Nephron progenitor cell (in vitro differentiated cells): Measurements from ENCODE around the gene RUNX2.

Experiments
- DNase-seq: peaks from one replicate; pipeline ENCODE4 v3.0.0; 2021
- H3K27ac Mint-ChIP-seq: 2 replicates; pipeline ENCODE4 v1.8.0; 2021; ENCODE audit warnings: mild to moderate bottlenecking, moderate library complexity, mixed read lengths
- H3K27me3 Mint-ChIP-seq: 2 replicates; pipeline ENCODE4 v1.8.0; 2021; ENCODE audit warnings: mild to moderate bottlenecking, low read depth, mixed read lengths; ENCODE audit not compliant: poor library complexity
- H3K36me3 Mint-ChIP-seq: 2 replicates; pipeline ENCODE4 v1.8.0; 2021; ENCODE audit warnings: low read depth, mixed read lengths
- H3K4me1 Mint-ChIP-seq: 2 replicates; pipeline ENCODE4 v1.8.0; 2021; ENCODE audit warnings: mixed read lengths
- H3K4me3 Mint-ChIP-seq: 2 replicates; pipeline ENCODE4 v1.8.0; 2021; ENCODE audit warnings: mild to moderate bottlenecking, moderate library complexity, mixed read lengths
- H3K9me3 Mint-ChIP-seq: 2 replicates; pipeline ENCODE4 v1.8.0; 2021; ENCODE audit warnings: mild to moderate bottlenecking, moderate library complexity, mixed read lengths
- TF ChIP-seq, protein P1 (sequence below): fragments of 200-600 bp; sonication (generic); IDR thresholded peaks from 2 replicates; pipeline ENCODE4 v1.5.0; 2021; ENCODE audit warnings: antibody characterized with exemption

RUNX2 gene

DNA sequence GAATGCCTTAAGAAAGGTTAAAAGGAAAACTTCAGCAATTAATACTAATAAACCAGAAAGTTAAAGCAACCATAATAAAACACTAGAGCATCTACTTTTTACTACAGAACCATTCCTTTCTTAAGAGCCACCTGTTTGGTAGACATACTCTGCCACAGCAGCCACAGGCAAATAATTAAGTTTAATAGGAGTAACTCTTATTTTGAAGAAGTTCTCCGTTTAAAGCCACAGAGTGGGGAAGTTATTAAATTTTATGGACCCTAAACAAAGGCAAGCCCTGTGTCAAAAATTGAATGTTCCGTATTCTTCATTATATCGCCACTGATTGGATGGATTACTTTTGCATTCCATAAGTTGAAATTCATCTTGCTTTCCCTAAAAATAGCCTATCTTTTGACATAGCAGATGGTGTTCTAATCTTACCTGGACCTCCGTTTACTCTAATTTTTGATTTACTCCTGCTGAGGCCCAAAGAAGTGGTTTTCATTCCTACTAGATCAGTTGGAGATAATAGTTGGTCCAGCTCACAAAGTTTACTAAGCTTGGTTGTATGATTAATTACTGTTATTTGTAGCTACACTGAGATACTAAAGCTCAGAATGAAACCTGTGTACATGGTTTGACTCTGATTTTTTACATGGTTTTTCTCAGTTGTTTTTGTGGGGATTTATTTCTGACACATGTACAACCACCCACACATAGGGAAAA is 190.0 kb downstream of the RUNX2 start:
- no peaks in the 10 kb centered on the region for H3K27me3 Mint-ChIP-seq
- TF ChIP-seq, protein P1, sequence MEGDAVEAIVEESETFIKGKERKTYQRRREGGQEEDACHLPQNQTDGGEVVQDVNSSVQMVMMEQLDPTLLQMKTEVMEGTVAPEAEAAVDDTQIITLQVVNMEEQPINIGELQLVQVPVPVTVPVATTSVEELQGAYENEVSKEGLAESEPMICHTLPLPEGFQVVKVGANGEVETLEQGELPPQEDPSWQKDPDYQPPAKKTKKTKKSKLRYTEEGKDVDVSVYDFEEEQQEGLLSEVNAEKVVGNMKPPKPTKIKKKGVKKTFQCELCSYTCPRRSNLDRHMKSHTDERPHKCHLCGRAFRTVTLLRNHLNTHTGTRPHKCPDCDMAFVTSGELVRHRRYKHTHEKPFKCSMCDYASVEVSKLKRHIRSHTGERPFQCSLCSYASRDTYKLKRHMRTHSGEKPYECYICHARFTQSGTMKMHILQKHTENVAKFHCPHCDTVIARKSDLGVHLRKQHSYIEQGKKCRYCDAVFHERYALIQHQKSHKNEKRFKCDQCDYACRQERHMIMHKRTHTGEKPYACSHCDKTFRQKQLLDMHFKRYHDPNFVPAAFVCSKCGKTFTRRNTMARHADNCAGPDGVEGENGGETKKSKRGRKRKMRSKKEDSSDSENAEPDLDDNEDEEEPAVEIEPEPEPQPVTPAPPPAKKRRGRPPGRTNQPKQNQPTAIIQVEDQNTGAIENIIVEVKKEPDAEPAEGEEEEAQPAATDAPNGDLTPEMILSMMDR: no peak
- peaks cover 21% of the 10 kb centered on the region for H3K4me1 Mint-ChIP-seq
- no peak for DNase-seq
- no peaks in the 10 kb centered on the region for H3K9me3 Mint-ChIP-seq
- no peaks in the 10 kb centered on the region for H3K36me3 Mint-ChIP-seq
- H3K4me3 Mint-ChIP-seq: no peak overlapping the region
- no peak overlapping the region for H3K27ac Mint-ChIP-seq

DNA sequence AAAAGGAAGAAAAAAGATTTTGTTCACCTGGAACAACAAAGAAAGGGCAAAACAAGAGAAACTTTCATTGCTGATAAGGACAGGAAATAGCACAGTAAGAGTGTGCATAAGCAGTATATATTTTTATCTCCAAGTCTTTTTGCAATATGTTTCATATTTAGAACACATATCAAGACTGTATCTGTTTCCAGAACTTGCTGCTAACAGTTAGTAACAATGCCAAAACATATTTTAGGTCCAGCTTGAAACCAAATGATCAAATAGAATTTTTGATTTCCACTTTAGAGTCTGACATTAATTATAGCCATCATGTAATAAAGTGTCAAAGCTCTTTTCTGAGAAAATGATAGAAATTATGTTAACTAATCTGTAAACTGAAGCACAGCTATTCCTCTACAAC is 193.1 kb downstream of the RUNX2 start:
- H3K27ac Mint-ChIP-seq: no peak overlapping the region
- H3K4me1 Mint-ChIP-seq: no peaks in the 10 kb centered on the region
- no peaks in the 10 kb centered on the region for H3K36me3 Mint-ChIP-seq
- H3K4me3 Mint-ChIP-seq: no peak overlapping the region
- H3K9me3 Mint-ChIP-seq: no peaks in the 10 kb centered on the region
- no peak for DNase-seq
- no peaks in the 10 kb centered on the region for H3K27me3 Mint-ChIP-seq
- TF ChIP-seq, protein P1: no peak

DNA sequence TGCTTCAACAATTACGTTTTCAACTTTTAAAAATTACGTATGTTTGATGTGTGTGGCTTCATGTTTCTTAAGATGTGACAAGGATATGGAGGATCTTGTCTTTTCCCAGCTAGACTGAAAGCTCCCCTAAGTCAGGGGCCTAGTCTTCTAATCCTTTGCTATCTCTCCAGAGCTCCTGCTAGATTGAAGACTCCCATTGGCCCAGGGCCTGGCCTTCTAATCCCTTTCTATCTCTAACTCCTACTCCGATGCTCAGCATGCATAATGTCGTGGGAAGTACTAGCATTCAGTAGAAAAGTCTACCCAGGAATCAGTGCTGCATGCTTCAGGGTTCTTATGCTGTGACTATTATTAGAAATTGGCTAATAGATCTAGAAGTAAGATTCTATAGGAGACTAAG is 194.4 kb downstream of the RUNX2 start:
- H3K27ac Mint-ChIP-seq: no peak overlapping the region
- no peaks in the 10 kb centered on the region for H3K4me1 Mint-ChIP-seq
- no peaks in the 10 kb centered on the region for H3K27me3 Mint-ChIP-seq
- no peak overlapping the region for H3K4me3 Mint-ChIP-seq
- peaks cover 6% of the 10 kb centered on the region for H3K9me3 Mint-ChIP-seq
- peaks cover 6% of the 10 kb centered on the region for H3K36me3 Mint-ChIP-seq
- DNase-seq: no peak
- TF ChIP-seq, protein P1: no peak

GRCh38 chr6:45527210-45527609 is 199.1 kb downstream of the RUNX2 start:
- Mint-ChIP-seq H3K9me3 (peaks cover 14% of the 10 kb centered on the region), H3K4me3 (no peak overlapping the region), H3K27me3 (peaks cover 5% of the 10 kb centered on the region), H3K4me1 (peaks cover 4% of the 10 kb centered on the region), H3K36me3 (peaks cover 6% of the 10 kb centered on the region), H3K27ac (no peak overlapping the region)
- DNase-seq: no peak
- TF ChIP-seq, protein P1: no peak

DNA sequence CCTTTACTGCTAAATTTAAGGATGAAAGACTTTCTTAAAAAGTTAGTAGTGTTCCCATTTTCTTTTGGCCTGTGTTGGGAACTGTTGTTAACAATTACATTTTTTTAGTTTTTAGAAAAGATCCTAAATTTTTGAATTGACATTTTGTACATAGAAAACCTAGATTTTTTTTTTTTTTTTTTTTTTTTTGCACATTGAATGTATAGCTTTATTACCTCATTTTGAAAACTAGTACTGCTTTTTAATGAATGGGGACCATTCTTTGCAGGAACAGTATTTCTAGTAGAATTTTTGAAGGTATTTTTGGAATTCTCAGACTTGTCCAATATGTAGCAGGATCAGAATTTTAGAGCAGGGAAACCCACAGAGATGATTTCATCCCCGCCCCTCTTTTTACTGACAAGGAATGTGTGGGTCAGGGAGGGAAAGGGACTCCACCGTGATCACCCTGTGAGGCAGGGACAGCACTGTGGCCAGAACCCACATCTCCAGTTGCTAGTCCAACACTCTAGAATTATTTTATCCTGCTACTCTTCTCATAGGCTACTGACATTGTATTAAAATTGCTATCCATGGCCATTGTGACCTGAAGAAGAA is 204.0 kb downstream of the RUNX2 start:
- peaks cover 2% of the 10 kb centered on the region for H3K36me3 Mint-ChIP-seq
- no peak overlapping the region for H3K4me3 Mint-ChIP-seq
- peaks cover 12% of the 10 kb centered on the region for H3K27me3 Mint-ChIP-seq
- H3K9me3 Mint-ChIP-seq: peaks cover 9% of the 10 kb centered on the region
- H3K4me1 Mint-ChIP-seq: peaks cover 18% of the 10 kb centered on the region
- H3K27ac Mint-ChIP-seq: no peak overlapping the region
- TF ChIP-seq, protein P1: no peak
- no peak for DNase-seq

- H3K36me3 Mint-ChIP-seq: no peaks in the 10 kb centered on the region
- no peak overlapping the region for H3K27ac Mint-ChIP-seq
- TF ChIP-seq, protein P1: no peak
- peaks cover 12% of the 10 kb centered on the region for H3K27me3 Mint-ChIP-seq
- H3K4me3 Mint-ChIP-seq: no peak overlapping the region
- peaks cover 18% of the 10 kb centered on the region for H3K4me1 Mint-ChIP-seq
- H3K9me3 Mint-ChIP-seq: peaks cover 6% of the 10 kb centered on the region
- no peak for DNase-seq
These were observed 204.6 kb downstream of the RUNX2 start for GRCh38 chr6:45532721-45533210.
